ENCODE data around the gene TM9SF1. TPM values are rescaled to one million over a fixed set of nuclear protein-coding genes. Genes with fewer than 3 reads are reported as not detected.
A peak's percentile ranks its signal among the peaks of the same experiment; 100 is the strongest.
"Not testable (repeated sequence)": the region's sequence is repeated elsewhere in the genome, so short reads cannot be mapped to it uniquely, and the experiment has no call there.

Gene TM9SF1
- total and polyA plus RNA-seq, 4 experiments from 2014 or later, result 24.1 to 40.6 (median 32.3) TPM

GRCh38 chr14:24207104-24207551 is 11.9 kb upstream of the TM9SF1 start:
- Histone ChIP-seq H3K4me1 (ENCODE audit: insufficient read depth, low read length) (peaks cover 11% of the 10 kb centered on the region), H3K36me3 (ENCODE audit: insufficient read depth, low read length) (peaks cover 59% of the 10 kb centered on the region), H3K4me3 (ENCODE audit: low read length in 2 of 2) (no peak overlapping the region), H3K27me3 (ENCODE audit: insufficient read depth, low read length) (no peaks in the 10 kb centered on the region), H3K27ac (ENCODE audit: low read depth, low read length) (no peak overlapping the region), H3K9me3 (ENCODE audit: control insufficient read depth in 1 of 2, low read length in 2 of 2) (no peaks in the 10 kb centered on the region)
- no peak overlapping the region for H3K4me3 Mint-ChIP-seq
- H3K27me3 Mint-ChIP-seq, result no peaks in the 10 kb centered on the region
- POLR2A ChIA-PET (ENCODE audit: partially characterized antibody), result interaction anchor here (0.8 to 5.2 kb wide), 4 partner anchors 9 to 92 kb away, joined by 3 to 32 read pairs (median 10); partner anchors contain the start of genes MDP1, NRL, PSME2 and TM9SF1
- intact Hi-C loops (cut with micrococcal nuclease), result no loop called here
- H3K27ac Mint-ChIP-seq, result peak overlapping the region in 6 of 7 donors; percentile 16 to 82 (median 42)
- H3K36me3 Mint-ChIP-seq, result peaks cover 57 to 75% of the 10 kb centered on the region in 2 donors
- CTCF ChIA-PET (ENCODE audit: partially characterized antibody), result interaction anchor here (1.2 kb wide), 1 partner anchor 91 kb away, joined by 4 read pairs; no protein-coding TSS in a partner anchor
- H3K9me3 Mint-ChIP-seq, result peaks cover 0 to 5% (median 0%) of the 10 kb centered on the region in 8 donors
- peaks cover 18 to 50% (median 34%) of the 10 kb centered on the region in 4 donors for H3K4me1 Mint-ChIP-seq
- DNase-seq, result no peak

GRCh38 chr14:24206260-24207103 is 11.2 kb upstream of the TM9SF1 start:
- Mint-ChIP-seq H3K27me3 (no peaks in the 10 kb centered on the region), H3K27ac (peak overlapping the region in 4 of 7 donors; percentile 16 to 52 (median 28)), H3K4me1 (peaks cover 14 to 45% (median 30%) of the 10 kb centered on the region in 4 donors), H3K36me3 (peaks cover 59 to 75% of the 10 kb centered on the region in 2 donors), H3K9me3 (peaks cover 0 to 5% (median 0%) of the 10 kb centered on the region in 8 donors), H3K4me3 (peak overlapping the region in 1 of 8 donors; percentile 40)
- no peaks in the 10 kb centered on the region for H3K9me3 ChIP-seq (ENCODE audit: control insufficient read depth in 1 of 2, low read length in 2 of 2)
- intact Hi-C loops (cut with micrococcal nuclease), result no loop called here
- CTCF ChIA-PET (ENCODE audit: partially characterized antibody), result interaction anchor here (0.6 to 1.2 kb wide), 2 partner anchors 46 to 91 kb away, joined by 3 to 4 read pairs; partner anchors contain the start of gene IRF9
- H3K4me1 ChIP-seq (ENCODE audit: insufficient read depth, low read length), result peaks cover 5% of the 10 kb centered on the region
- peaks cover 58% of the 10 kb centered on the region for H3K36me3 ChIP-seq (ENCODE audit: insufficient read depth, low read length)
- H3K4me3 ChIP-seq (ENCODE audit: low read length in 2 of 2), result no peak overlapping the region
- H3K27ac ChIP-seq (ENCODE audit: low read depth, low read length), result no peak overlapping the region
- DNase-seq, result no peak
- H3K27me3 ChIP-seq (ENCODE audit: insufficient read depth, low read length), result no peaks in the 10 kb centered on the region
- POLR2A ChIA-PET (ENCODE audit: partially characterized antibody), result interaction anchor here (0.8 to 5.2 kb wide), 4 partner anchors 9 to 91 kb away, joined by 3 to 32 read pairs (median 10); partner anchors contain the start of genes MDP1, NRL, PSME2 and TM9SF1

GRCh38 chr14:24204163-24205146 is 9.2 kb upstream of the TM9SF1 start:
- Mint-ChIP-seq H3K4me3 (no peak overlapping the region), H3K27ac (peak overlapping the region in 6 of 7 donors; percentile 2 to 47 (median 37)), H3K27me3 (no peaks in the 10 kb centered on the region), H3K36me3 (peaks cover 48 to 65% of the 10 kb centered on the region in 2 donors), H3K4me1 (peaks cover 9 to 32% (median 25%) of the 10 kb centered on the region in 4 donors), H3K9me3 (peaks cover 0 to 7% (median 0%) of the 10 kb centered on the region in 8 donors)
- DNase-seq, result no peak
- CTCF ChIA-PET (ENCODE audit: partially characterized antibody), result interaction anchor here (1.3 to 1.5 kb wide), 2 partner anchors 8 to 11 kb away, joined by 3 to 8 read pairs; partner anchors contain the start of gene MDP1
- POLR2A ChIA-PET (ENCODE audit: partially characterized antibody), result interaction anchor here (0.9 to 5.2 kb wide), 3 partner anchors 9 to 16 kb away, joined by 3 to 32 read pairs (median 7); partner anchors contain the start of genes IPO4 and TM9SF1
- Histone ChIP-seq H3K27me3 (ENCODE audit: insufficient read depth, low read length) (no peaks in the 10 kb centered on the region), H3K4me1 (ENCODE audit: insufficient read depth, low read length) (no peaks in the 10 kb centered on the region), H3K4me3 (ENCODE audit: low read length in 2 of 2) (no peak overlapping the region), H3K27ac (ENCODE audit: low read depth, low read length) (no peak overlapping the region), H3K9me3 (ENCODE audit: control insufficient read depth in 1 of 2, low read length in 2 of 2) (no peaks in the 10 kb centered on the region), H3K36me3 (ENCODE audit: insufficient read depth, low read length) (peaks cover 40% of the 10 kb centered on the region)
- intact Hi-C loops (cut with micrococcal nuclease), result no loop called here

- H3K4me1 ChIP-seq (ENCODE audit: insufficient read depth, low read length); H3K27me3 ChIP-seq (ENCODE audit: insufficient read depth, low read length); H3K4me3 Mint-ChIP-seq; H3K27ac ChIP-seq (ENCODE audit: low read depth, low read length); H3K4me3 ChIP-seq (ENCODE audit: low read length in 2 of 2); DNase-seq; H3K27me3 Mint-ChIP-seq; intact Hi-C loops (cut with micrococcal nuclease); H3K9me3 Mint-ChIP-seq; H3K9me3 ChIP-seq (ENCODE audit: control insufficient read depth in 1 of 2, low read length in 2 of 2): not testable (repeated sequence)
- CTCF ChIA-PET (ENCODE audit: partially characterized antibody), result interaction anchor here (0.7 to 1.5 kb wide), 3 partner anchors 9 to 40 kb away, joined by 3 to 8 read pairs (median 3); partner anchors contain the start of gene MDP1
- peaks cover 29% of the 10 kb centered on the region for H3K36me3 ChIP-seq (ENCODE audit: insufficient read depth, low read length)
- POLR2A ChIA-PET (ENCODE audit: partially characterized antibody), result interaction anchor here (0.8 to 5.2 kb wide), 5 partner anchors 8 to 35 kb away, joined by 3 to 32 read pairs (median 7); partner anchors contain the start of genes CHMP4A, IPO4, MDP1 and TM9SF1
- Mint-ChIP-seq H3K36me3 (peaks cover 53 to 66% of the 10 kb centered on the region in 2 donors), H3K4me1 (peaks cover 17 to 38% (median 34%) of the 10 kb centered on the region in 4 donors), H3K27ac (peak overlapping the region in 3 of 7 donors; percentile 31 to 76 (median 39))
Measured at GRCh38 chr14:24203249-24203886, 8.1 kb upstream of the TM9SF1 start.

- H3K27ac ChIP-seq (ENCODE audit: low read depth, low read length); H3K4me1 ChIP-seq (ENCODE audit: insufficient read depth, low read length); H3K4me3 ChIP-seq (ENCODE audit: low read length in 2 of 2); H3K9me3 Mint-ChIP-seq; H3K27me3 ChIP-seq (ENCODE audit: insufficient read depth, low read length); intact Hi-C loops (cut with micrococcal nuclease); DNase-seq; CTCF ChIA-PET (ENCODE audit: partially characterized antibody); H3K27me3 Mint-ChIP-seq; H3K4me3 Mint-ChIP-seq; H3K9me3 ChIP-seq (ENCODE audit: control insufficient read depth in 1 of 2, low read length in 2 of 2): not testable (repeated sequence)
- peaks cover 18 to 39% (median 35%) of the 10 kb centered on the region in 4 donors for H3K4me1 Mint-ChIP-seq
- H3K36me3 ChIP-seq (ENCODE audit: insufficient read depth, low read length), result peaks cover 21% of the 10 kb centered on the region
- peak overlapping the region in 1 of 7 donors; percentile 76 for H3K27ac Mint-ChIP-seq
- peaks cover 49 to 62% of the 10 kb centered on the region in 2 donors for H3K36me3 Mint-ChIP-seq
- POLR2A ChIA-PET (ENCODE audit: partially characterized antibody), result interaction anchor here (1.6 kb wide), 2 partner anchors 11 to 14 kb away, joined by 7 to 8 read pairs; partner anchors contain the start of genes CHMP4A and IPO4
Measured at GRCh38 chr14:24202538-24202937, 7.3 kb upstream of the TM9SF1 start.

Measured in CD4-positive, alpha-beta memory T cell (primary cell).